OCI-LY3 (cell line): ENCODE results near the gene PLD2.

Experiments
- H2AFZ ChIP-seq: fragments of 200-600, 300-600 bp; shearing (Covaris generic); 2 replicates; pipeline ENCODE4 v1.6.0; 2014; ENCODE audit warnings: antibody characterized with exemption, low read depth, low read length
- H3K27ac ChIP-seq: fragments of 200-600, 300-600 bp; sonication (generic); 2 replicates; pipeline ENCODE4 v1.5.1; 2014; ENCODE audit warnings: mild to moderate bottlenecking, low read length, moderate library complexity, mixed read lengths
- H3K27me3 ChIP-seq: fragments of 200-600, 300-600 bp; sonication (generic); 2 replicates; pipeline ENCODE4 v1.6.1; 2014; ENCODE audit warnings: low read depth, low read length, mixed read lengths
- H3K36me3 ChIP-seq: fragments of 200-600, 300-600 bp; sonication (generic); replicated peaks from 2 replicates; pipeline ENCODE3; 2014; ENCODE audit warnings: low read depth, low read length, mixed read lengths
- H3K4me1 ChIP-seq: fragments of 300-600, 200-600 bp; sonication (generic); 2 replicates; pipeline ENCODE4 v1.6.1; 2014; ENCODE audit warnings: low read length, mixed read lengths
- H3K4me2 ChIP-seq: fragments of 200-600, 300-600 bp; sonication (generic); 2 replicates; pipeline ENCODE4 v1.6.1; 2014; ENCODE audit warnings: low read length, mixed read lengths
- H3K4me3 ChIP-seq: fragments of 300-600, 200-600 bp; sonication (generic); 2 replicates; pipeline ENCODE4 v1.5.1; 2014; ENCODE audit warnings: antibody characterized with exemption, mild to moderate bottlenecking, low read length, moderate library complexity
- H3K79me2 ChIP-seq: fragments of 300-600, 200-600 bp; shearing (Covaris generic); 2 replicates; pipeline ENCODE4 v1.6.1; 2014; ENCODE audit warnings: mild to moderate bottlenecking, low read length, mixed read lengths
- H3K9ac ChIP-seq: fragments of 300-600, 200-600 bp; shearing (Covaris generic); 2 replicates; pipeline ENCODE4 v1.6.0; 2014; ENCODE audit warnings: mild to moderate bottlenecking, low read length, moderate library complexity
- H3K9me3 ChIP-seq: fragments of 200-600, 300-600 bp; shearing (Covaris generic); 2 replicates; pipeline ENCODE4 v1.6.1; 2014; ENCODE audit warnings: low read length, mixed read lengths; ENCODE audit not compliant: insufficient read depth
- H4K20me1 ChIP-seq: fragments of 200-600, 300-600 bp; sonication (generic); 2 replicates; pipeline ENCODE4 v1.6.1; 2016; ENCODE audit warnings: low read length, mixed read lengths; ENCODE audit not compliant: insufficient read depth
- CTCF ChIP-seq: fragments of 200-600, 300-600 bp; sonication (generic); IDR thresholded peaks from 2 replicates; pipeline ENCODE4 v1.5.1; 2014; ENCODE audit warnings: antibody characterized with exemption, low read length, low read depth
- EZH2phosphoT487 ChIP-seq: fragments of 200-600 bp; shearing (Covaris generic); IDR thresholded peaks from 2 replicates; pipeline ENCODE4 v1.6.1; 2018; ENCODE audit warnings: antibody characterized with exemption, mixed run types, low read depth

PLD2 gene

DNA sequence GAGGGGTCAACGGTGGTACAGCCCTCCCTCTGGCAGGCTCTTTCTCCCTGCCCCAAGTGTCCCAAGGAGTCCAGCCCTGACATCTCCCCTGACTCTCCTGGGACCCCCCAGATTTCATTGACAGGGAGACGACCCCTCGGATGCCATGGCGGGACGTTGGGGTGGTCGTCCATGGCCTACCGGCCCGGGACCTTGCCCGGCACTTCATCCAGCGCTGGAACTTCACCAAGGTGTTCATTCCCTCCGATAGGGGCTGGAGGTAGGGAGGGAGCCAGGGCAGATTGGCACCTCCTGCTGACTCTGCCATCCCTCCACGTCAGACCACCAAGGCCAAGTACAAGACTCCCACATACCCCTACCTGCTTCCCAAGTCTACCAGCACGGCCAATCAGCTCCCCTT lies 9.9 kb downstream of the PLD2 start:
- no peak overlapping the region for H3K4me3 ChIP-seq
- H3K9ac ChIP-seq = no peak overlapping the region
- no peak overlapping the region for H2AFZ ChIP-seq
- no peaks in the 10 kb centered on the region for H3K9me3 ChIP-seq
- no peaks in the 10 kb centered on the region for H3K36me3 ChIP-seq
- no peaks in the 10 kb centered on the region for H3K27me3 ChIP-seq
- H3K27ac ChIP-seq = no peak overlapping the region
- H3K4me2 ChIP-seq = no peak overlapping the region
- H3K79me2 ChIP-seq = no peaks in the 10 kb centered on the region
- H3K4me1 ChIP-seq = no peaks in the 10 kb centered on the region
- H4K20me1 ChIP-seq = no peaks in the 10 kb centered on the region
- TF ChIP-seq EZH2phosphoT487 (no peak), CTCF (no peak)

DNA sequence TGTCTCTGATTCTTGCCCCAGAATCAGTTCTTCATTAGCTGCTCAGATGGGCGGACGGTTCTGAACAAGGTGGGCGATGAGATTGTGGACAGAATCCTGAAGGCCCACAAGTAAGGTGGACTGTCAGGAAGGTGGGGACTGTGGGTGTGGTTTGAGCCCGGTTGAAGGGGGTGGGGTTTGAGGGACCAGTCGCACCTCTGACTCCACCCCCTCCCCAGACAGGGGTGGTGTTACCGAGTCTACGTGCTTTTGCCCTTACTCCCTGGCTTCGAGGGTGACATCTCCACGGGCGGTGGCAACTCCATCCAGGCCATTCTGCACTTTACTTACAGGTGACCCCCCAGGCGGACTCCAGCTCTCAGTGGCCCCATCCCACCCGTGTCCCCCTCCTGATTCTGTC lies 11.3 kb downstream of the PLD2 start:
- Histone ChIP-seq H3K27ac (no peak overlapping the region), H3K79me2 (no peaks in the 10 kb centered on the region), H3K9me3 (no peaks in the 10 kb centered on the region), H3K36me3 (no peaks in the 10 kb centered on the region), H3K4me3 (no peak overlapping the region), H4K20me1 (no peaks in the 10 kb centered on the region), H3K9ac (no peak overlapping the region), H3K27me3 (no peaks in the 10 kb centered on the region), H3K4me2 (no peak overlapping the region), H3K4me1 (no peaks in the 10 kb centered on the region), H2AFZ (no peak overlapping the region)
- no peak for TF ChIP-seq EZH2phosphoT487
- TF ChIP-seq CTCF = no peak

DNA sequence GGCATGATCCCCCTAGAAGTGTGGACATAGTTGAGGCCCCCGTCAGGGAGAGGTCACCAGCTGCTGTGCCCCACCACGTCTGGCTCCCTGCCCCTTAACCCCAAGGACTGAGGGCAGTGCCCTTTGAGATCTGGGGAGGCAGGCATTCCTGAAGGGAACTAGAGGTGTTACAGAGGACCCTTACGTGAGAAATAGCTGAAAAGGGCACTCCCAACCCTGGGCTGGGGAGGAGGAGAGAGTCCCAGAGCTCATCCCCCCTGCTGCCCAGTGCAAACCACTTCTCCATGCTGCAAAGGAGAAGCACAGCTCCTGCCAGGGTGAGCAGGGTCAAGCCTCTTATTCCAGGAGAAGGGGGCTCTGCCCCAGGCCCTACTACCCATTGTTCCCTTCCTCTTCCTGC lies 15.9 kb downstream of the PLD2 start:
- Histone ChIP-seq H2AFZ (no peak overlapping the region), H3K4me3 (no peak overlapping the region), H3K9me3 (no peaks in the 10 kb centered on the region), H4K20me1 (no peaks in the 10 kb centered on the region), H3K27me3 (no peaks in the 10 kb centered on the region), H3K4me1 (no peaks in the 10 kb centered on the region), H3K27ac (no peak overlapping the region), H3K4me2 (no peak overlapping the region), H3K9ac (no peak overlapping the region), H3K36me3 (no peaks in the 10 kb centered on the region), H3K79me2 (no peaks in the 10 kb centered on the region)
- TF ChIP-seq EZH2phosphoT487 (no peak), CTCF (no peak)

GRCh38 chr17:4823373-4824089 lies 16.6 kb downstream of the PLD2 start:
- H3K9ac ChIP-seq = no peak overlapping the region
- no peaks in the 10 kb centered on the region for H3K36me3 ChIP-seq
- no peaks in the 10 kb centered on the region for H3K4me1 ChIP-seq
- no peaks in the 10 kb centered on the region for H3K27me3 ChIP-seq
- no peaks in the 10 kb centered on the region for H3K9me3 ChIP-seq
- H3K27ac ChIP-seq = no peak overlapping the region
- TF ChIP-seq EZH2phosphoT487 (no peak), CTCF (no peak)
- H3K4me3 ChIP-seq = no peak overlapping the region
- H4K20me1 ChIP-seq = no peaks in the 10 kb centered on the region
- no peak overlapping the region for H3K4me2 ChIP-seq
- no peaks in the 10 kb centered on the region for H3K79me2 ChIP-seq
- H2AFZ ChIP-seq = no peak overlapping the region
